ENCODE measurements around the gene LRRFIP2. TPM values are rescaled to one million over a fixed set of nuclear protein-coding genes. Genes with fewer than 3 reads are reported as not detected.

The LRRFIP2 gene
- total and polyA plus RNA-seq, 2 of the 8 experiments (the other 6 are each of a cell fraction or from before 2014, with no cell fraction given) = 8.8 to 25.6 TPM

DNA sequence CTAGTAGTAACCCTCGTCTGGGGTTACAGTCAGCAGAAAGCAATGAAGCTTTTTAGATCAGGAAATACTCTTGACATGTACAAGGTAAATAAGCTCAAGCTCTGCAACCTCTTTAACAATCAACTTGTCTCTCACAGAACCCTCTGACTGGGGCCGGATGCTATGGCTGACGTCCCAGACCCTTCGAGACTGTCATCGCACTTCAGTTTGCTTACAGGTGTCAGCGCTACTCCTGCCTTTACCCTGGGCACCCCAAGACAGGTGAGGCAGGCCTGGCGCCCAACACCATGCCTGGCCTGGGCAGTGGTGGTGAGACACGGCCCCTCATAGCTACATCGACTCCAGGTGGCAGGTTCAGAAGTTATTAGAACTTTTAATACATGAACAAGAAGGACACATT, 30.6 kb downstream of the LRRFIP2 start:
- no peak overlapping the region for H2AK5ac ChIP-seq (ENCODE audit: low read depth, low read length)
- no peaks in the 10 kb centered on the region for H3K23me2 ChIP-seq (ENCODE audit: low read depth, low read length)
- no peak overlapping the region for H2BK20ac ChIP-seq (ENCODE audit: low read length)
- H3K4me1 ChIP-seq (replicated peaks in 1 of 4; ENCODE audit: control insufficient read depth in 3 of 4, insufficient read depth in 4 of 4, low read length in 3 of 4) = no peaks in the 10 kb centered on the region; a peak in 1 of 7 replicates
- H3K14ac ChIP-seq (ENCODE audit: insufficient read length) = no peak overlapping the region
- no peaks in the 10 kb centered on the region; the same call in 1 of the 2 replicates for H3K79me1 ChIP-seq (ENCODE audit: low read depth, low read length)
- H3K23ac ChIP-seq (ENCODE audit: insufficient read length) = no peak overlapping the region
- H4K91ac ChIP-seq (replicated peaks; ENCODE audit: insufficient read length, low read length) = no peak overlapping the region
- no peak overlapping the region for H2AFZ ChIP-seq (ENCODE audit: low read length)
- H3K36me3 ChIP-seq (ENCODE audit: control insufficient read depth in 2 of 4, insufficient read depth in 4 of 4, low read length in 3 of 4) = peaks cover 0 to 7% (median under 1%) of the 10 kb centered on the region in 4 experiments; a peak in 2 of 8 replicates
- H2BK15ac ChIP-seq (ENCODE audit: low read length) = no peak overlapping the region
- no peak overlapping the region for H3K56ac ChIP-seq (replicated peaks; ENCODE audit: insufficient read length, low read depth, low read length)
- no peak overlapping the region for H3K9ac ChIP-seq (replicated peaks in 1 of 4; ENCODE audit: extremely low read depth in 1 of 4, low read depth in 3 of 4, low read length in 3 of 4)
- no peak overlapping the region for H2BK5ac ChIP-seq (ENCODE audit: low read depth, low read length)
- H4K5ac ChIP-seq (ENCODE audit: insufficient read length, low read depth, low read length) = no peak overlapping the region
- no peaks in the 10 kb centered on the region for H3K27me3 ChIP-seq (replicated peaks in 1 of 4; ENCODE audit: control insufficient read depth in 3 of 4, extremely low read depth in 1 of 4, insufficient read depth in 3 of 4, low read length in 3 of 4)
- 94% methylated on average over 9 of the region's 9 CpGs; no CpG with 5 or more reads in 1 of the 2 experiments for WGBS, 2 experiments (ENCODE audit: extremely low coverage in 1 of 2, insufficient coverage in 1 of 2, insufficient read length in 1 of 2, insufficient replicate concordance in 2 of 2, low coverage in 1 of 2, low lambda C conversion rate in 2 of 2, missing lambda C conversion rate in 1 of 2)
- H2BK12ac ChIP-seq (ENCODE audit: low read depth, low read length) = no peak overlapping the region
- POLR2A ChIA-PET (ENCODE audit: partially characterized antibody) = no interaction called here
- DNase-seq (ENCODE audit: low read depth in 1 of 2, low spot score in 2 of 2) = no peak
- H3K4ac ChIP-seq (replicated peaks; ENCODE audit: insufficient read length, low read depth, low read length) = no peak overlapping the region
- TF ChIP-seq SP4 (IDR thresholded peaks at IDR 0.05; ENCODE audit: low read length) (no peak), RAD21 (IDR thresholded peaks at IDR 0.05 in 1 of 2, conservative IDR thresholded peaks at IDR 0.05 in 1 of 2; ENCODE audit: low read depth in 2 of 2, low read length in 2 of 2) (no peak), CHD2 (IDR thresholded peaks at IDR 0.05; ENCODE audit: low read length) (no peak), HDAC6 (IDR thresholded peaks at IDR 0.05; ENCODE audit: low read depth, low read length) (no peak), PHF8 (conservative IDR thresholded peaks at IDR 0.05; ENCODE audit: low read depth, low read length) (no peak), FOSL1 (IDR thresholded peaks at IDR 0.05; ENCODE audit: insufficient read depth, low read depth, low read length) (no peak), BACH1 (IDR thresholded peaks at IDR 0.05; ENCODE audit: low read length) (no peak)
- TF ChIP-seq, protein P1, sequence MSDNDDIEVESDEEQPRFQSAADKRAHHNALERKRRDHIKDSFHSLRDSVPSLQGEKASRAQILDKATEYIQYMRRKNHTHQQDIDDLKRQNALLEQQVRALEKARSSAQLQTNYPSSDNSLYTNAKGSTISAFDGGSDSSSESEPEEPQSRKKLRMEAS (IDR thresholded peaks at IDR 0.05) = no peak
- H3K9me3 ChIP-seq (ENCODE audit: insufficient read depth in 2 of 2, low read depth in 1 of 2, low read length in 1 of 2) = no peaks in the 10 kb centered on the region
- no peak for FAIRE-seq
- H4K20me1 ChIP-seq (replicated peaks in 1 of 2; ENCODE audit: control insufficient read depth in 1 of 2, insufficient read depth in 2 of 2, low read length in 2 of 2) = no peaks in the 10 kb centered on the region
- H3K4me3 ChIP-seq (ENCODE audit: extremely low read depth in 1 of 4, insufficient read depth in 2 of 4, low read depth in 3 of 4, low read length in 4 of 4) = no peak overlapping the region
- no peak overlapping the region for H4K8ac ChIP-seq (ENCODE audit: extremely low read depth, insufficient read depth, low read length)
- H3K4me2 ChIP-seq (ENCODE audit: insufficient read depth in 1 of 2, low read depth in 2 of 2, low read length in 2 of 2) = no peak overlapping the region
- no peaks in the 10 kb centered on the region for H3K79me2 ChIP-seq (ENCODE audit: control insufficient read depth in 1 of 2, insufficient read depth in 2 of 2, low read length in 2 of 2)
- CTCF ChIA-PET (ENCODE audit: partially characterized antibody) = interaction anchor here (0.6 kb wide), 1 partner anchor 29 kb away, joined by 3 read pairs; no protein-coding TSS in a partner anchor
- H2BK120ac ChIP-seq (replicated peaks; ENCODE audit: low read depth, low read length) = no peak overlapping the region
- no peak overlapping the region for H3K27ac ChIP-seq (ENCODE audit: low read depth, low read length)
- no peak overlapping the region for H3K18ac ChIP-seq (ENCODE audit: extremely low read depth, low read length)
